ENCODE results near the gene PIK3R3.

The PIK3R3 gene

GRCh38 chr1:46008585-46008984, 123.8 kb downstream of the PIK3R3 start:
- H3K9ac ChIP-seq, result no peak overlapping the region
- no peaks in the 10 kb centered on the region for H4K20me1 ChIP-seq (ENCODE audit: insufficient read depth)
- no peaks in the 10 kb centered on the region for H3K79me2 ChIP-seq (ENCODE audit: insufficient read depth, low read depth)
- H3K4me3 ChIP-seq (IDR thresholded peaks at IDR 0.05; ENCODE audit: insufficient read depth, low read depth, low read length), result no peak overlapping the region
- TF ChIP-seq CTCF (conservative IDR thresholded peaks at IDR 0.05; ENCODE audit: low read depth, low read length), result no peak
- no peaks in the 10 kb centered on the region for H3K27me3 ChIP-seq (ENCODE audit: insufficient read depth, low read depth)
- H3K27ac ChIP-seq, result no peak overlapping the region
- H3K36me3 ChIP-seq (ENCODE audit: insufficient read depth), result 0 out of 2 replicates have a peak, but pooled peaks cover 4% of the 10 kb centered on the region
- no peak overlapping the region for H3K4me2 ChIP-seq
- H2AFZ ChIP-seq (ENCODE audit: low read depth), result no peak overlapping the region
- H3K4me1 ChIP-seq (ENCODE audit: low read depth, poor library complexity, severe bottlenecking), result no peaks in the 10 kb centered on the region

GRCh38 chr1:46005594-46005993, 126.8 kb downstream of the PIK3R3 start:
- H3K4me1 ChIP-seq (ENCODE audit: low read depth, poor library complexity, severe bottlenecking), result no peaks in the 10 kb centered on the region
- H3K27me3 ChIP-seq (ENCODE audit: insufficient read depth, low read depth), result no peaks in the 10 kb centered on the region
- no peak overlapping the region for H3K4me3 ChIP-seq (IDR thresholded peaks at IDR 0.05; ENCODE audit: insufficient read depth, low read depth, low read length)
- H2AFZ ChIP-seq (ENCODE audit: low read depth), result no peak overlapping the region
- H3K27ac ChIP-seq, result no peak overlapping the region
- H3K36me3 ChIP-seq (ENCODE audit: insufficient read depth), result 0 out of 2 replicates have a peak, but pooled peaks cover 4% of the 10 kb centered on the region
- no peaks in the 10 kb centered on the region for H3K79me2 ChIP-seq (ENCODE audit: insufficient read depth, low read depth)
- no peak overlapping the region for H3K4me2 ChIP-seq
- no peaks in the 10 kb centered on the region for H4K20me1 ChIP-seq (ENCODE audit: insufficient read depth)
- H3K9ac ChIP-seq, result no peak overlapping the region
- no peak for TF ChIP-seq CTCF (conservative IDR thresholded peaks at IDR 0.05; ENCODE audit: low read depth, low read length)

GRCh38 chr1:46004492-46004891, 127.9 kb downstream of the PIK3R3 start:
- no peak overlapping the region for H2AFZ ChIP-seq (ENCODE audit: low read depth)
- no peak overlapping the region for H3K4me3 ChIP-seq (IDR thresholded peaks at IDR 0.05; ENCODE audit: insufficient read depth, low read depth, low read length)
- no peak overlapping the region for H3K27ac ChIP-seq
- no peaks in the 10 kb centered on the region for H3K4me1 ChIP-seq (ENCODE audit: low read depth, poor library complexity, severe bottlenecking)
- H3K4me2 ChIP-seq, result no peak overlapping the region
- H3K9ac ChIP-seq, result no peak overlapping the region
- H4K20me1 ChIP-seq (ENCODE audit: insufficient read depth), result no peaks in the 10 kb centered on the region
- 0 out of 2 replicates have a peak, but pooled peaks cover 4% of the 10 kb centered on the region for H3K36me3 ChIP-seq (ENCODE audit: insufficient read depth)
- no peak for TF ChIP-seq CTCF (conservative IDR thresholded peaks at IDR 0.05; ENCODE audit: low read depth, low read length)
- no peaks in the 10 kb centered on the region for H3K79me2 ChIP-seq (ENCODE audit: insufficient read depth, low read depth)
- H3K27me3 ChIP-seq (ENCODE audit: insufficient read depth, low read depth), result no peaks in the 10 kb centered on the region

- H3K79me2 ChIP-seq (ENCODE audit: insufficient read depth, low read depth), result no peaks in the 10 kb centered on the region
- 0 out of 2 replicates have a peak, but pooled peaks cover 4% of the 10 kb centered on the region for H3K36me3 ChIP-seq (ENCODE audit: insufficient read depth)
- H2AFZ ChIP-seq (ENCODE audit: low read depth), result no peak overlapping the region
- H3K4me2 ChIP-seq, result no peak overlapping the region
- no peak overlapping the region for H3K9ac ChIP-seq
- H3K27me3 ChIP-seq (ENCODE audit: insufficient read depth, low read depth), result no peaks in the 10 kb centered on the region
- no peaks in the 10 kb centered on the region for H4K20me1 ChIP-seq (ENCODE audit: insufficient read depth)
- TF ChIP-seq CTCF (conservative IDR thresholded peaks at IDR 0.05; ENCODE audit: low read depth, low read length), result no peak
- H3K4me3 ChIP-seq (IDR thresholded peaks at IDR 0.05; ENCODE audit: insufficient read depth, low read depth, low read length), result no peak overlapping the region
- H3K27ac ChIP-seq, result no peak overlapping the region
- no peaks in the 10 kb centered on the region for H3K4me1 ChIP-seq (ENCODE audit: low read depth, poor library complexity, severe bottlenecking)
Observed at GRCh38 chr1:46003315-46003714, 129.1 kb downstream of the PIK3R3 start.

Measured in KMS-11 (cell line).